ENCODE results near the gene ZC3H7B.

ZC3H7B gene

GRCh38 chr22:41394012-41394356 lies 92.7 kb downstream of the ZC3H7B start:
- H3K4me1 ChIP-seq (ENCODE audit: insufficient read depth, low read length, poor library complexity, severe bottlenecking): no peaks in the 10 kb centered on the region
- no peak overlapping the region for H3K4me3 ChIP-seq (ENCODE audit: low read length, poor library complexity, severe bottlenecking)
- no peak overlapping the region for H3K9ac ChIP-seq (ENCODE audit: low read depth, low read length, poor library complexity, severe bottlenecking)
- H3K9me3 ChIP-seq (ENCODE audit: insufficient read depth, low read depth, low read length): no peaks in the 10 kb centered on the region
- no peak overlapping the region for H3K4me2 ChIP-seq (ENCODE audit: low read depth, low read length, poor library complexity, severe bottlenecking)
- TF ChIP-seq CTCF (conservative IDR thresholded peaks at IDR 0.05; ENCODE audit: low read length) (no peak), EZH2phosphoT487 (IDR thresholded peaks at IDR 0.05; ENCODE audit: borderline replicate concordance) (no peak)
- H3K9me2 ChIP-seq (replicated peaks; ENCODE audit: low read depth, low read length): no peaks in the 10 kb centered on the region
- H3K27me3 ChIP-seq (ENCODE audit: insufficient read depth, low read length, poor library complexity, severe bottlenecking): no peaks in the 10 kb centered on the region
- H3K79me2 ChIP-seq (ENCODE audit: insufficient read depth, low read length): no peaks in the 10 kb centered on the region
- H3K36me3 ChIP-seq (ENCODE audit: insufficient read depth, low read length): no peaks in the 10 kb centered on the region
- H2AFZ ChIP-seq (ENCODE audit: low read length): no peak overlapping the region
- no peaks in the 10 kb centered on the region for H4K20me1 ChIP-seq (ENCODE audit: insufficient read depth, low read length, poor library complexity, severe bottlenecking)
- no peaks in the 10 kb centered on the region for H3F3A ChIP-seq (ENCODE audit: low read depth)

- H3K9ac ChIP-seq (ENCODE audit: low read depth, low read length, poor library complexity, severe bottlenecking): no peak overlapping the region
- no peak for TF ChIP-seq CTCF (conservative IDR thresholded peaks at IDR 0.05; ENCODE audit: low read length)
- TF ChIP-seq EZH2phosphoT487 (IDR thresholded peaks at IDR 0.05; ENCODE audit: borderline replicate concordance): no peak
- H4K20me1 ChIP-seq (ENCODE audit: insufficient read depth, low read length, poor library complexity, severe bottlenecking): no peaks in the 10 kb centered on the region
- H3K79me2 ChIP-seq (ENCODE audit: insufficient read depth, low read length): no peaks in the 10 kb centered on the region
- H3K27me3 ChIP-seq (ENCODE audit: insufficient read depth, low read length, poor library complexity, severe bottlenecking): no peaks in the 10 kb centered on the region
- no peaks in the 10 kb centered on the region for H3F3A ChIP-seq (ENCODE audit: low read depth)
- H3K9me3 ChIP-seq (ENCODE audit: insufficient read depth, low read depth, low read length): no peaks in the 10 kb centered on the region
- no peak overlapping the region for H3K4me2 ChIP-seq (ENCODE audit: low read depth, low read length, poor library complexity, severe bottlenecking)
- H2AFZ ChIP-seq (ENCODE audit: low read length): no peak overlapping the region
- no peaks in the 10 kb centered on the region for H3K36me3 ChIP-seq (ENCODE audit: insufficient read depth, low read length)
- no peak overlapping the region for H3K4me3 ChIP-seq (ENCODE audit: low read length, poor library complexity, severe bottlenecking)
- no peaks in the 10 kb centered on the region for H3K4me1 ChIP-seq (ENCODE audit: insufficient read depth, low read length, poor library complexity, severe bottlenecking)
- no peaks in the 10 kb centered on the region for H3K9me2 ChIP-seq (replicated peaks; ENCODE audit: low read depth, low read length)
Observed at GRCh38 chr22:41395531-41396240, 94.4 kb downstream of the ZC3H7B start.

GRCh38 chr22:41397143-41397811 lies 96.0 kb downstream of the ZC3H7B start:
- Histone ChIP-seq H3K9ac (ENCODE audit: low read depth, low read length, poor library complexity, severe bottlenecking) (no peak overlapping the region), H3K4me1 (ENCODE audit: insufficient read depth, low read length, poor library complexity, severe bottlenecking) (no peaks in the 10 kb centered on the region), H3K9me3 (ENCODE audit: insufficient read depth, low read depth, low read length) (no peaks in the 10 kb centered on the region), H3K9me2 (replicated peaks; ENCODE audit: low read depth, low read length) (no peaks in the 10 kb centered on the region), H2AFZ (ENCODE audit: low read length) (no peak overlapping the region), H3K4me3 (ENCODE audit: low read length, poor library complexity, severe bottlenecking) (no peak overlapping the region), H3F3A (ENCODE audit: low read depth) (no peaks in the 10 kb centered on the region), H3K4me2 (ENCODE audit: low read depth, low read length, poor library complexity, severe bottlenecking) (no peak overlapping the region), H3K79me2 (ENCODE audit: insufficient read depth, low read length) (no peaks in the 10 kb centered on the region), H3K36me3 (ENCODE audit: insufficient read depth, low read length) (no peaks in the 10 kb centered on the region), H3K27me3 (ENCODE audit: insufficient read depth, low read length, poor library complexity, severe bottlenecking) (no peaks in the 10 kb centered on the region), H4K20me1 (ENCODE audit: insufficient read depth, low read length, poor library complexity, severe bottlenecking) (no peaks in the 10 kb centered on the region)
- TF ChIP-seq EZH2phosphoT487 (IDR thresholded peaks at IDR 0.05; ENCODE audit: borderline replicate concordance): no peak
- TF ChIP-seq CTCF (conservative IDR thresholded peaks at IDR 0.05; ENCODE audit: low read length): no peak
